ENCODE measurements around the gene TMSB4Y.

TMSB4Y gene

GRCh38 chrY:13705197-13705596, 1.5 kb downstream of the TMSB4Y start (continued):
- TF ChIP-seq HOXD13 (CRISPR knock-in tag; IDR thresholded peaks at IDR 0.05; ENCODE audit: borderline replicate concordance) (no peak), ZNF211 (tag by site-specific recombination; IDR thresholded peaks at IDR 0.05; ENCODE audit: low read depth) (no peak), SP3 (tag by site-specific recombination; IDR thresholded peaks at IDR 0.05) (no peak)
- TF ChIP-seq, protein P1, sequence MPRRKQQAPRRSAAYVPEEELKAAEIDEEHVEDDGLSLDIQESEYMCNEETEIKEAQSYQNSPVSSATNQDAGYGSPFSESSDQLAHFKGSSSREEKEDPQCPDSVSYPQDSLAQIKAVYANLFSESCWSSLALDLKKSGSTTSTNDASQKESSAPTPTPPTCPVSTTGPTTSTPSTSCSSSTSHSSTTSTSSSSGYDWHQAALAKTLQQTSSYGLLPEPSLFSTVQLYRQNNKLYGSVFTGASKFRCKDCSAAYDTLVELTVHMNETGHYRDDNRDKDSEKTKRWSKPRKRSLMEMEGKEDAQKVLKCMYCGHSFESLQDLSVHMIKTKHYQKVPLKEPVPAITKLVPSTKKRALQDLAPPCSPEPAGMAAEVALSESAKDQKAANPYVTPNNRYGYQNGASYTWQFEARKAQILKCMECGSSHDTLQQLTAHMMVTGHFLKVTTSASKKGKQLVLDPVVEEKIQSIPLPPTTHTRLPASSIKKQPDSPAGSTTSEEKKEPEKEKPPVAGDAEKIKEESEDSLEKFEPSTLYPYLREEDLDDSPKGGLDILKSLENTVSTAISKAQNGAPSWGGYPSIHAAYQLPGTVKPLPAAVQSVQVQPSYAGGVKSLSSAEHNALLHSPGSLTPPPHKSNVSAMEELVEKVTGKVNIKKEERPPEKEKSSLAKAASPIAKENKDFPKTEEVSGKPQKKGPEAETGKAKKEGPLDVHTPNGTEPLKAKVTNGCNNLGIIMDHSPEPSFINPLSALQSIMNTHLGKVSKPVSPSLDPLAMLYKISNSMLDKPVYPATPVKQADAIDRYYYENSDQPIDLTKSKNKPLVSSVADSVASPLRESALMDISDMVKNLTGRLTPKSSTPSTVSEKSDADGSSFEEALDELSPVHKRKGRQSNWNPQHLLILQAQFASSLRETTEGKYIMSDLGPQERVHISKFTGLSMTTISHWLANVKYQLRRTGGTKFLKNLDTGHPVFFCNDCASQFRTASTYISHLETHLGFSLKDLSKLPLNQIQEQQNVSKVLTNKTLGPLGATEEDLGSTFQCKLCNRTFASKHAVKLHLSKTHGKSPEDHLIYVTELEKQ (tag by site-specific recombination; IDR thresholded peaks at IDR 0.05; ENCODE audit: borderline replicate concordance) = no peak

- TF ChIP-seq, protein P2, sequence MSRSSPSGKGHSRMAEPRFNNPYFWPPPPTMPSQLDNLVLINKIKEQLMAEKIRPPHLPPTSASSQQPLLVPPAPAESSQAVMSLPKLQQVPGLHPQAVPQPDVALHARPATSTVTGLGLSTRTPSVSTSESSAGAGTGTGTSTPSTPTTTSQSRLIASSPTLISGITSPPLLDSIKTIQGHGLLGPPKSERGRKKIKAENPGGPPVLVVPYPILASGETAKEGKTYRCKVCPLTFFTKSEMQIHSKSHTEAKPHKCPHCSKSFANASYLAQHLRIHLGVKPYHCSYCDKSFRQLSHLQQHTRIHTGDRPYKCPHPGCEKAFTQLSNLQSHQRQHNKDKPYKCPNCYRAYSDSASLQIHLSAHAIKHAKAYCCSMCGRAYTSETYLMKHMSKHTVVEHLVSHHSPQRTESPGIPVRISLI (tag by site-specific recombination; IDR thresholded peaks at IDR 0.05) = no peak
- TF ChIP-seq OVOL3 (tag by site-specific recombination; IDR thresholded peaks at IDR 0.05) (no peak), ZNF747 (tag by site-specific recombination; IDR thresholded peaks at IDR 0.05) (no peak), ZNF623 (tag by site-specific recombination; IDR thresholded peaks at IDR 0.05) (no peak), YY1 (tag by site-specific recombination; IDR thresholded peaks at IDR 0.05) (no peak), ZBTB20 (tag by site-specific recombination; IDR thresholded peaks at IDR 0.05) (no peak), ZSCAN16 (tag by site-specific recombination; IDR thresholded peaks at IDR 0.05) (no peak), CTCF (tag by site-specific recombination; IDR thresholded peaks at IDR 0.05) (no peak), ZNF133 (tag by site-specific recombination; IDR thresholded peaks at IDR 0.05) (no peak), RBAK (tag by site-specific recombination; IDR thresholded peaks at IDR 0.05) (no peak), ZNF404 (tag by site-specific recombination; IDR thresholded peaks at IDR 0.05) (no peak), ZBTB26 (tag by site-specific recombination; optimal IDR thresholded peaks at IDR 0.05) (no peak), ZXDB (tag by site-specific recombination; IDR thresholded peaks at IDR 0.05) (no peak)
- TF ChIP-seq, protein P3, sequence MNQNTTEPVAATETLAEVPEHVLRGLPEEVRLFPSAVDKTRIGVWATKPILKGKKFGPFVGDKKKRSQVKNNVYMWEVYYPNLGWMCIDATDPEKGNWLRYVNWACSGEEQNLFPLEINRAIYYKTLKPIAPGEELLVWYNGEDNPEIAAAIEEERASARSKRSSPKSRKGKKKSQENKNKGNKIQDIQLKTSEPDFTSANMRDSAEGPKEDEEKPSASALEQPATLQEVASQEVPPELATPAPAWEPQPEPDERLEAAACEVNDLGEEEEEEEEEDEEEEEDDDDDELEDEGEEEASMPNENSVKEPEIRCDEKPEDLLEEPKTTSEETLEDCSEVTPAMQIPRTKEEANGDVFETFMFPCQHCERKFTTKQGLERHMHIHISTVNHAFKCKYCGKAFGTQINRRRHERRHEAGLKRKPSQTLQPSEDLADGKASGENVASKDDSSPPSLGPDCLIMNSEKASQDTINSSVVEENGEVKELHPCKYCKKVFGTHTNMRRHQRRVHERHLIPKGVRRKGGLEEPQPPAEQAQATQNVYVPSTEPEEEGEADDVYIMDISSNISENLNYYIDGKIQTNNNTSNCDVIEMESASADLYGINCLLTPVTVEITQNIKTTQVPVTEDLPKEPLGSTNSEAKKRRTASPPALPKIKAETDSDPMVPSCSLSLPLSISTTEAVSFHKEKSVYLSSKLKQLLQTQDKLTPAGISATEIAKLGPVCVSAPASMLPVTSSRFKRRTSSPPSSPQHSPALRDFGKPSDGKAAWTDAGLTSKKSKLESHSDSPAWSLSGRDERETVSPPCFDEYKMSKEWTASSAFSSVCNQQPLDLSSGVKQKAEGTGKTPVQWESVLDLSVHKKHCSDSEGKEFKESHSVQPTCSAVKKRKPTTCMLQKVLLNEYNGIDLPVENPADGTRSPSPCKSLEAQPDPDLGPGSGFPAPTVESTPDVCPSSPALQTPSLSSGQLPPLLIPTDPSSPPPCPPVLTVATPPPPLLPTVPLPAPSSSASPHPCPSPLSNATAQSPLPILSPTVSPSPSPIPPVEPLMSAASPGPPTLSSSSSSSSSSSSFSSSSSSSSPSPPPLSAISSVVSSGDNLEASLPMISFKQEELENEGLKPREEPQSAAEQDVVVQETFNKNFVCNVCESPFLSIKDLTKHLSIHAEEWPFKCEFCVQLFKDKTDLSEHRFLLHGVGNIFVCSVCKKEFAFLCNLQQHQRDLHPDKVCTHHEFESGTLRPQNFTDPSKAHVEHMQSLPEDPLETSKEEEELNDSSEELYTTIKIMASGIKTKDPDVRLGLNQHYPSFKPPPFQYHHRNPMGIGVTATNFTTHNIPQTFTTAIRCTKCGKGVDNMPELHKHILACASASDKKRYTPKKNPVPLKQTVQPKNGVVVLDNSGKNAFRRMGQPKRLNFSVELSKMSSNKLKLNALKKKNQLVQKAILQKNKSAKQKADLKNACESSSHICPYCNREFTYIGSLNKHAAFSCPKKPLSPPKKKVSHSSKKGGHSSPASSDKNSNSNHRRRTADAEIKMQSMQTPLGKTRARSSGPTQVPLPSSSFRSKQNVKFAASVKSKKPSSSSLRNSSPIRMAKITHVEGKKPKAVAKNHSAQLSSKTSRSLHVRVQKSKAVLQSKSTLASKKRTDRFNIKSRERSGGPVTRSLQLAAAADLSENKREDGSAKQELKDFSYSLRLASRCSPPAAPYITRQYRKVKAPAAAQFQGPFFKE (tag by site-specific recombination; IDR thresholded peaks at IDR 0.05; ENCODE audit: borderline replicate concordance) = no peak
- Histone ChIP-seq H3K36me3 (ENCODE audit: control insufficient read depth in 2 of 2, insufficient read depth in 1 of 2, low read length in 2 of 2) (no peaks in the 10 kb centered on the region), H3K4me1 (ENCODE audit: control insufficient read depth, insufficient read depth, low read length) (no peaks in the 10 kb centered on the region), H3K9me3 (ENCODE audit: control insufficient read depth, insufficient read depth, low read depth, low read length) (no peaks in the 10 kb centered on the region), H3K4me3 (ENCODE audit: low read depth, low read length) (no peak overlapping the region), H3K27ac (ENCODE audit: extremely low read depth, low read depth, low read length) (no peak overlapping the region)
- ChIA-PET CTCF (no interaction called here), POLR2A (no interaction called here)
Observed at GRCh38 chrY:13708038-13708437, 4.3 kb downstream of the TMSB4Y start.

Measured in HEK293 (cell line).